HG02678 (cell line): ENCODE measurements around the gene RAP1GAP2.
"Not testable (repeated sequence)": the region's sequence is repeated elsewhere in the genome, so short reads cannot be mapped to it uniquely, and the experiment has no call there.

Experiments used
- ATAC-seq: cut with Tn5 transposase; IDR thresholded peaks from one replicate; pipeline ENCODE4 v1.9.1; 2021; ENCODE audit warnings: mild to moderate bottlenecking, moderate library complexity; ENCODE audit not compliant: unreplicated experiment

The RAP1GAP2 gene

GRCh38 chr17:3034578-3034920 lies 238.3 kb downstream of the RAP1GAP2 start:
- ATAC-seq, result no peak

- no peak for ATAC-seq
These were observed 239.2 kb downstream of the RAP1GAP2 start for GRCh38 chr17:3035256-3035967.

- no peak for ATAC-seq
These were observed 239.7 kb downstream of the RAP1GAP2 start for GRCh38 chr17:3035968-3036280.

- no peak for ATAC-seq
These were observed 240.6 kb downstream of the RAP1GAP2 start for GRCh38 chr17:3036800-3037199.

- ATAC-seq, result no peak
These were observed 241.0 kb downstream of the RAP1GAP2 start for GRCh38 chr17:3037259-3037658.

- ATAC-seq, result no peak
These were observed 242.7 kb downstream of the RAP1GAP2 start for GRCh38 chr17:3038941-3039340.

GRCh38 chr17:3039736-3040135 lies 243.5 kb downstream of the RAP1GAP2 start:
- ATAC-seq, result no peak

GRCh38 chr17:3040882-3041281 lies 244.6 kb downstream of the RAP1GAP2 start:
- ATAC-seq, result no peak

GRCh38 chr17:3043737-3044365 lies 247.6 kb downstream of the RAP1GAP2 start:
- ATAC-seq, result no peak

GRCh38 chr17:3046753-3047152 lies 250.5 kb downstream of the RAP1GAP2 start:
- ATAC-seq, result no peak

- ATAC-seq, result peak; percentile 88
These were observed 252.7 kb downstream of the RAP1GAP2 start for GRCh38 chr17:3048727-3049471.

GRCh38 chr17:3049705-3050295 lies 253.6 kb downstream of the RAP1GAP2 start:
- no peak for ATAC-seq

GRCh38 chr17:3054868-3055267 lies 258.6 kb downstream of the RAP1GAP2 start:
- ATAC-seq, result not testable (repeated sequence)

GRCh38 chr17:3062824-3063377 lies 266.7 kb downstream of the RAP1GAP2 start:
- not testable (repeated sequence) for ATAC-seq

GRCh38 chr17:3063507-3063906 lies 267.3 kb downstream of the RAP1GAP2 start, which contains the start of gene OR1D5:
OR1D5 (minus strand) TSS chr17:3063607; CDS start chr17:3063607, 0 bp downstream.
- ATAC-seq, result not testable (repeated sequence)

GRCh38 chr17:3065192-3065591 lies 269.0 kb downstream of the RAP1GAP2 start:
- ATAC-seq, result not testable (repeated sequence)

- ATAC-seq, result not testable (repeated sequence)
These were observed 277.6 kb downstream of the RAP1GAP2 start for GRCh38 chr17:3073850-3074249.
